Panc1 (cell line): ENCODE measurements around the gene LARP4B. TPM values are rescaled to one million over a fixed set of nuclear protein-coding genes. Genes with fewer than 3 reads are reported as not detected.

Experiments used
- ATAC-seq: fragments of 200-7000 bp; cut with Tn5 transposase; 2 replicates; pipeline ENCODE4 v1.9.1; 2020; ENCODE audit warnings: mild to moderate bottlenecking, moderate library complexity
- BruUV-seq: library from RNA; stranded (reverse); fragments of 400-500 nt; replicated peaks from 2 replicates; lab custom pipeline; 2021; lab: Mats Ljungman, UMichigan
- CTCF ChIA-PET: fragments of 300-600 bp; sonication (Branson Sonifier 250); formaldehyde crosslinking; loops from one replicate; lab custom pipeline; 2022; ENCODE audit warnings: antibody characterized with exemption; lab: Charles Lee
- POLR2A ChIA-PET: fragments of 300-600 bp; sonication (Branson Sonifier 250); formaldehyde crosslinking; loops from one replicate; lab custom pipeline; 2022; ENCODE audit warnings: antibody characterized with exemption; lab: Charles Lee
- DNase-seq: peaks from one replicate; pipeline ENCODE4 v3.0.0-alpha.2; 2010; ENCODE audit warnings: low read depth, low spot score
- H3K27ac ChIP-seq: 2 replicates; pipeline ENCODE4 v1.5.1; 2011; ENCODE audit warnings: mild to moderate bottlenecking, low read length, inconsistent platforms
- H3K27me3 ChIP-seq: fragments of 200-500 bp; sonication (Bioruptor generic); 2 replicates; pipeline ENCODE4 v1.6.0; 2014; ENCODE audit warnings: low read length, inconsistent platforms; ENCODE audit not compliant: control insufficient read depth, insufficient read depth
- H3K36me3 ChIP-seq: fragments of 200-500 bp; sonication (Bioruptor generic); 2 replicates; pipeline ENCODE4 v1.5.1; 2014; ENCODE audit warnings: inconsistent platforms, mild to moderate bottlenecking, low read length, moderate library complexity; ENCODE audit not compliant: control insufficient read depth, insufficient read depth
- H3K4me1 ChIP-seq: 2 replicates; pipeline ENCODE4 v1.5.1; 2011; ENCODE audit warnings: inconsistent platforms, mild to moderate bottlenecking, low read length, moderate library complexity; ENCODE audit not compliant: control insufficient read depth, insufficient read depth
- H3K4me3 ChIP-seq, 2 experiments: 2 replicates each; pipeline ENCODE4 v1.5.1; 2011 to 2012; ENCODE audit warnings: low read depth in 2 of 2, low read length in 2 of 2, mild to moderate bottlenecking in 2 of 2, inconsistent platforms in 1 of 2, moderate library complexity in 1 of 2
- H3K9me3 ChIP-seq: fragments of 200-500 bp; sonication (Bioruptor generic); 2 replicates; pipeline ENCODE4 v1.5.1; 2014; ENCODE audit warnings: low read depth, mild to moderate bottlenecking, inconsistent platforms, low read length, moderate library complexity; ENCODE audit not compliant: control insufficient read depth, insufficient read depth
- CTCF ChIP-seq: fragments of 450-650 bp; IDR thresholded peaks from 2 replicates; pipeline ENCODE4 v1.5.1; 2017; ENCODE audit warnings: mild to moderate bottlenecking
- POLR2AphosphoS5 ChIP-seq: IDR thresholded peaks from 2 replicates; pipeline ENCODE4 v1.6.1; 2012; ENCODE audit warnings: mild to moderate bottlenecking, low read depth, low read length, moderate library complexity
- REST ChIP-seq, 2 experiments: IDR thresholded peaks; 2 replicates each; pipeline ENCODE4 v1.6.1; 2011 to 2012; ENCODE audit warnings: low read depth in 2 of 2, control low read depth in 1 of 2, low read length in 1 of 2, mild to moderate bottlenecking in 1 of 2, moderate library complexity in 1 of 2; ENCODE audit not compliant: insufficient read depth in 1 of 2
- SIN3A ChIP-seq: IDR thresholded peaks from 2 replicates; pipeline ENCODE4 v1.6.1; 2012; ENCODE audit warnings: low read depth, mild to moderate bottlenecking, low read length, moderate library complexity, borderline replicate concordance; ENCODE audit not compliant: insufficient read depth
- TCF7L2 ChIP-seq: IDR thresholded peaks from 2 replicates; pipeline ENCODE4 v1.6.1; 2011; ENCODE audit warnings: mild to moderate bottlenecking, low read depth, low read length, inconsistent platforms
- in situ Hi-C: cut with HindIII; loops from 2 replicates; pipeline ENCODE4 v1.10.0; 2016; ENCODE audit warnings: low sequenced_read_pairs, low pct_unique_long_range_greater_than_20kb
- intact Hi-C: fragments of 100-400 bp; cut with micrococcal nuclease; formaldehyde crosslinking; loops from one replicate; pipeline ENCODE4 v1.10.0; 2022; ENCODE audit not compliant: unreplicated experiment
- total RNA-seq: library from RNA; stranded (reverse); gene quantifications from one replicate; pipeline ENCODE4 v1.2.1, GENCODE V29; 2021; ENCODE audit not compliant: unreplicated experiment

LARP4B gene
- total RNA-seq, 1 experiment from 2014 or later = 87.0 TPM

GRCh38 chr10:948347-948746 is 16.8 kb upstream of the LARP4B start:
- POLR2A ChIA-PET = no interaction called here
- BruUV-seq = no TSS peak
- intact Hi-C loops = no loop called here
- Histone ChIP-seq H3K9me3 (no peaks in the 10 kb centered on the region), H3K4me3 (no peak overlapping the region), H3K36me3 (no peaks in the 10 kb centered on the region), H3K27me3 (no peaks in the 10 kb centered on the region), H3K27ac (no peak overlapping the region), H3K4me1 (no peaks in the 10 kb centered on the region)
- TF ChIP-seq CTCF = no peak
- no peak for TF ChIP-seq TCF7L2
- no peak for TF ChIP-seq POLR2AphosphoS5
- no peak for TF ChIP-seq SIN3A
- no peak for TF ChIP-seq REST (IDR thresholded peaks at IDR 0.05; ENCODE audit: insufficient read depth in 1 of 2, low read depth in 2 of 2, low read length in 1 of 2)
- DNase-seq (no peak), ATAC-seq (no peak)
- CTCF ChIA-PET = no interaction called here
- in situ Hi-C loops = no loop called here

GRCh38 chr10:947881-948280 is 16.4 kb upstream of the LARP4B start:
- no peaks in the 10 kb centered on the region for H3K4me1 ChIP-seq
- CTCF ChIA-PET = no interaction called here
- H3K4me3 ChIP-seq = no peak overlapping the region
- TF ChIP-seq SIN3A (no peak), CTCF (no peak), TCF7L2 (no peak), REST (IDR thresholded peaks at IDR 0.05; ENCODE audit: insufficient read depth in 1 of 2, low read depth in 2 of 2, low read length in 1 of 2) (no peak), POLR2AphosphoS5 (no peak)
- H3K36me3 ChIP-seq = no peaks in the 10 kb centered on the region
- POLR2A ChIA-PET = no interaction called here
- DNase-seq (no peak), ATAC-seq (no peak)
- no peaks in the 10 kb centered on the region for H3K9me3 ChIP-seq
- H3K27ac ChIP-seq = no peak overlapping the region
- intact Hi-C loops = no loop called here
- in situ Hi-C loops = no loop called here
- BruUV-seq = no TSS peak
- no peaks in the 10 kb centered on the region for H3K27me3 ChIP-seq
